Endometrial microvascular endothelial cells (primary cell): Measurements from ENCODE around the gene ARMS2. TPM values are rescaled to one million over a fixed set of nuclear protein-coding genes. Genes with fewer than 3 reads are reported as not detected.

Experiments
- in situ Hi-C: cut with HindIII; loops from 2 replicates; pipeline ENCODE4 v1.10.0; 2017; ENCODE audit warnings: low sequenced_read_pairs, low pct_unique_long_range_greater_than_20kb; ENCODE audit errors: inconsistent ontology term
- total RNA-seq: library from RNA; depleted of rRNA; stranded (reverse); fragments of >200 nt; gene quantifications from one replicate; pipeline ENCODE4 v1.2.3, GENCODE V29; 2015; ENCODE audit errors: inconsistent ontology term

Gene ARMS2
- total RNA-seq, 1 donor from 2014 or later: not detected

DNA sequence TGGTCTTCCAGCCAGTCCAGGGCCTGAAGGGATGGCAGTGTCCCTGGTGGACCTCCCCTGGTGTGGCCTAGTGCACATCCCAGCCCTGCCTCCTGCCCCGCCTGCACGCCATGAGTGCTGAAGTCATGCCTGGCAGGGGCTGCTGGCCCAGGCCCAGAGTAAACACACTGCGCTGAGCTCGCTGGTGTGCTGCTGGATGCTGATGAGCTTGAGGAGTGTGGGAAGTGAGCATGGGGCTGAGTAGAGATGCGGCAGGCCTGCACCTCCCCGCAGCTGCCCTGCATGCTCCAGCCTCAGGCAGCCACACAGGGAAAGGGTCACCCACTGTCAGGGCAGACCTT is 50.1 kb downstream of the ARMS2 start:
- in situ Hi-C loops: no loop called here

DNA sequence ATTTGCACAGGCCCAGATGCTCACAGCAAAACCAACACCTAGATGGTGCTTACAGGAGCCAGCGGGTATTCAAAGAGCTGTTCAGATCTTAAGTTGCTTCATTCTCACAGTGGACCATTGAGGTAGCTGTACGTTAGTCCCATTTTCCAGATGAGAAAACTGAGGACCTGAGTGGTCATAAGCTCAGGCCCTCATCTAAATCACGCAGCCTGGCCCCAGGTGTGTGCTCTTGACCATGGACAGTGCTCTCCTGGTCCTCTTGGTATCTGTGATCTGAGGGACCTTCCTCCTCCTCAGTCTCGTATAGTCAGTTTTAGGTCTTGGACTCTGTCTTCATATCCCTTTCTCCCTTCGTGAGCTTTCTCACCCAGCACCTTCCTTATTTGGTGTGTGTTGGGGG is 50.6 kb downstream of the ARMS2 start:
- in situ Hi-C loops: no loop called here

DNA sequence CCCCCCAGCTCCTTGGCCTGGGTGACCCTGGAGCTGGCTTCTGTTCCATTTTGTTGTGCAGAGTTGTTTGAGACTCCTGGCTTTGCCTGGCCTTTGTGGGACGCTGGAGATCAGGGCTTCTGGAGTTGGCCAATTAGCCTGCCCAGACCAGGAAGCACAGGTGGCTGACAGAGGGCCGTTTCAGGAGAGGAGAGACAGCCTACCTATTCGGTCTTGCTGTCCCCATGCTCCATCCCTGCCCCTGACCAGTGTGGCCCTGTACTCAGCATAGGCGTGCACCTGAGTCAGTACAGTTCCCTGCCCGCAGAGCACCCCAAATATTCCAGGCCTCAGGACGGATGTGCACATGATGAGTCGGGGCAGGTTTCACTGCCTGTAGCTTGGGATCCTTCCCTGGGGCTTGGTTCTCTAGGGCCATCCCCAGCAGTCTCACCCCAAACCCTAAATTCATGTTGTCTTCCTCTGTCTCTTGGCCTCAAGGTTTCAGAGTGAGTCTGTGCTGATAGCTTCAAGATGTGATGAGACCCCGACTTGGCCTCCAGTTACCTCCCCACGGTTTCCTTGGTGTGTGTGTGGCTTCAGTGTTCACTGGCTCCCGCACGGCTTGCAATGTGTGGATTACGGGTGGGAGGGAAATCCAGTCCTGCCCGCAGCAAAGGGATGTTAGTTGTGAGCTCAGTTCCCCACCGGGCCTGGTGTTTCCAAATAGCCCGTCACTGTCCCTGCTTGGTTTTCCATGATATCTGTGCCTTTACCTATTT is 51.6 kb downstream of the ARMS2 start:
- in situ Hi-C loops: no loop called here

Other genes starting within 250 kb of the ARMS2 start
- gene BTBD16, start 183.4 kb upstream of the ARMS2 start, total RNA-seq: not detected
- 36.1 TPM for gene PLEKHA1, start 79.9 kb upstream of the ARMS2 start, total RNA-seq
- 60.0 TPM for gene HTRA1, start 6.9 kb downstream of the ARMS2 start, total RNA-seq
- 0.09 TPM for gene DMBT1, start 106.1 kb downstream of the ARMS2 start, total RNA-seq
- gene C10orf120, start 245.2 kb downstream of the ARMS2 start, total RNA-seq: not detected